Esophagus (tissue), 2 donors: ENCODE data around the gene ANTKMT. TPM values are rescaled to one million over a fixed set of nuclear protein-coding genes. Genes with fewer than 3 reads are reported as not detected.

Experiments
- H3K27ac ChIP-seq, 2 donors: one replicate each; pipeline ENCODE4 v1.5.1; 2013; ENCODE audit warnings: low read depth in 2 of 2, mild to moderate bottlenecking in 2 of 2, inconsistent platforms in 1 of 2, low read length in 1 of 2, moderate library complexity in 1 of 2
- H3K27me3 ChIP-seq, 2 donors: one replicate each; pipeline ENCODE4 v1.6.1; 2013; ENCODE audit warnings: low read length in 2 of 2, control low read depth in 1 of 2, mild to moderate bottlenecking in 1 of 2; ENCODE audit not compliant: insufficient read depth in 2 of 2, control insufficient read depth in 1 of 2
- H3K36me3 ChIP-seq, 2 donors: one replicate each; pipeline ENCODE4 v1.6.1; 2013; ENCODE audit warnings: low read length in 1 of 2; ENCODE audit not compliant: control insufficient read depth in 2 of 2, insufficient read depth in 2 of 2
- H3K4me1 ChIP-seq, 2 donors: one replicate each; pipeline ENCODE4 v1.6.1; 2013; ENCODE audit warnings: low read length in 1 of 2; ENCODE audit not compliant: control insufficient read depth in 2 of 2, insufficient read depth in 2 of 2
- H3K4me3 ChIP-seq, 2 donors: one replicate each; pipeline ENCODE4 v1.5.1; 2013; ENCODE audit warnings: low read length in 2 of 2, mild to moderate bottlenecking in 2 of 2, low read depth in 1 of 2, moderate library complexity in 1 of 2
- H3K9me3 ChIP-seq, 2 donors: one replicate each; pipeline ENCODE4 v1.6.1; 2013; ENCODE audit warnings: mild to moderate bottlenecking in 2 of 2, low read depth in 1 of 2, low read length in 1 of 2, moderate library complexity in 1 of 2; ENCODE audit not compliant: control insufficient read depth in 2 of 2, insufficient read depth in 1 of 2
- WGBS, 2 donors: extraction: QIAGEN DNeasy Blood & Tissue Kit; methylation state at CpG; one replicate each; pipeline ENCODE4 v1.1.7; 2013; 5-methylcytosine and 5-hydroxymethylcytosine counted together
- polyA plus RNA-seq, 2 donors: library from polyadenylated mRNA; stranded (reverse); fragments of 200-250 nt; gene quantifications; one replicate each; pipeline ENCODE4 v1.2.3, GENCODE V29; 2013
- donor health status: healthy with polysubstance abuse.
- donor health status: Bipolar disorder and iron deficiency.

The ANTKMT gene
- polyA plus RNA-seq, 2 donors = 17.9 to 22.4 TPM

GRCh38 chr16:698911-699671, 21.9 kb upstream of the ANTKMT start:
- Histone ChIP-seq H3K27ac (no peak overlapping the region), H3K4me3 (no peak overlapping the region), H3K27me3 (peaks cover 6 to 19% of the 10 kb centered on the region in 2 donors), H3K36me3 (no peaks in the 10 kb centered on the region), H3K4me1 (peaks cover 0 to 15% of the 10 kb centered on the region in 2 donors), H3K9me3 (no peaks in the 10 kb centered on the region)
- WGBS, 2 donors = 63 to 68% methylated on average over 18 to 19 of the region's 19 CpGs

GRCh38 chr16:700684-701584, 20.0 kb upstream of the ANTKMT start:
- H3K4me3 ChIP-seq = no peak overlapping the region
- H3K4me1 ChIP-seq = peaks cover 2 to 9% of the 10 kb centered on the region in 2 donors
- no peaks in the 10 kb centered on the region for H3K36me3 ChIP-seq
- H3K9me3 ChIP-seq = no peaks in the 10 kb centered on the region
- no peak overlapping the region for H3K27ac ChIP-seq
- H3K27me3 ChIP-seq = peaks cover 6 to 30% of the 10 kb centered on the region in 2 donors
- 5 to 6% methylated on average over 61 to 76 of the region's 76 CpGs for WGBS, 2 donors

GRCh38 chr16:702341-702740, 18.6 kb upstream of the ANTKMT start:
- 82 to 83% methylated on average over 19 of the region's 19 CpGs for WGBS, 2 donors
- Histone ChIP-seq H3K9me3 (no peaks in the 10 kb centered on the region), H3K4me3 (no peak overlapping the region), H3K27ac (no peak overlapping the region), H3K36me3 (no peaks in the 10 kb centered on the region), H3K27me3 (peaks cover 6 to 36% of the 10 kb centered on the region in 2 donors), H3K4me1 (peaks cover 8 to 15% of the 10 kb centered on the region in 2 donors)

- peaks cover 6 to 36% of the 10 kb centered on the region in 2 donors for H3K27me3 ChIP-seq
- H3K4me3 ChIP-seq = no peak overlapping the region
- H3K4me1 ChIP-seq = peaks cover 10 to 20% of the 10 kb centered on the region in 2 donors
- H3K36me3 ChIP-seq = no peaks in the 10 kb centered on the region
- WGBS, 2 donors = 70 to 80% methylated on average over 12 of the region's 12 CpGs
- no peaks in the 10 kb centered on the region for H3K9me3 ChIP-seq
- no peak overlapping the region for H3K27ac ChIP-seq
Observed at GRCh38 chr16:703406-703805, 17.5 kb upstream of the ANTKMT start.

GRCh38 chr16:704047-704446, 16.9 kb upstream of the ANTKMT start:
- no peak overlapping the region for H3K4me3 ChIP-seq
- H3K9me3 ChIP-seq = no peaks in the 10 kb centered on the region
- 69 to 72% methylated on average over 6 to 7 of the region's 7 CpGs for WGBS, 2 donors
- peaks cover 6 to 37% of the 10 kb centered on the region in 2 donors for H3K27me3 ChIP-seq
- no peaks in the 10 kb centered on the region for H3K36me3 ChIP-seq
- H3K27ac ChIP-seq = no peak overlapping the region
- peaks cover 10 to 20% of the 10 kb centered on the region in 2 donors for H3K4me1 ChIP-seq

GRCh38 chr16:704552-705380, 16.2 kb upstream of the ANTKMT start:
- peaks cover 10 to 20% of the 10 kb centered on the region in 2 donors for H3K4me1 ChIP-seq
- H3K9me3 ChIP-seq = no peaks in the 10 kb centered on the region
- H3K4me3 ChIP-seq = peak overlapping the region in 1 of 2 donors; percentile 36
- H3K27ac ChIP-seq = no peak overlapping the region
- 9 to 11% methylated on average over 31 to 50 of the region's 50 CpGs for WGBS, 2 donors
- H3K27me3 ChIP-seq = peaks cover 6 to 41% of the 10 kb centered on the region in 2 donors
- no peaks in the 10 kb centered on the region for H3K36me3 ChIP-seq

- no peak within 1 kb of the TSS for H3K27ac ChIP-seq
- H3K4me3 ChIP-seq = peak within 1 kb of the TSS; percentile 23 to 36
- H3K27me3 ChIP-seq = peaks cover 6 to 41% of the 10 kb centered on the region in 2 donors
- H3K36me3 ChIP-seq = no peaks in the 10 kb centered on the region
- WGBS, 2 donors = 0 to 1% methylated on average over 27 to 115 of the region's 115 CpGs
- H3K9me3 ChIP-seq = no peaks in the 10 kb centered on the region
- peaks cover 10 to 20% of the 10 kb centered on the region in 2 donors for H3K4me1 ChIP-seq
Observed at GRCh38 chr16:705431-706188, 15.3 kb upstream of the ANTKMT start, which contains the start of gene FBXL16. TSS of gene FBXL16 (minus strand) at chr16:705801. CDS start at chr16:697405, 8,396 bp downstream.

GRCh38 chr16:706189-707061, 14.5 kb upstream of the ANTKMT start:
- Histone ChIP-seq H3K27me3 (peaks cover 6 to 36% of the 10 kb centered on the region in 2 donors), H3K27ac (no peak overlapping the region), H3K36me3 (no peaks in the 10 kb centered on the region), H3K4me3 (peak overlapping the region in 1 of 2 donors; percentile 36), H3K9me3 (no peaks in the 10 kb centered on the region), H3K4me1 (peaks cover 10 to 18% of the 10 kb centered on the region in 2 donors)
- WGBS, 2 donors = 2 to 4% methylated on average over 48 to 49 of the region's 49 CpGs
